ENCODE results near the gene PCARE.

PCARE gene

GRCh38 chr2:29035016-29035745 is 39.1 kb downstream of the PCARE start:
- no peak for DNase-seq (ENCODE audit: low read depth)

DNA sequence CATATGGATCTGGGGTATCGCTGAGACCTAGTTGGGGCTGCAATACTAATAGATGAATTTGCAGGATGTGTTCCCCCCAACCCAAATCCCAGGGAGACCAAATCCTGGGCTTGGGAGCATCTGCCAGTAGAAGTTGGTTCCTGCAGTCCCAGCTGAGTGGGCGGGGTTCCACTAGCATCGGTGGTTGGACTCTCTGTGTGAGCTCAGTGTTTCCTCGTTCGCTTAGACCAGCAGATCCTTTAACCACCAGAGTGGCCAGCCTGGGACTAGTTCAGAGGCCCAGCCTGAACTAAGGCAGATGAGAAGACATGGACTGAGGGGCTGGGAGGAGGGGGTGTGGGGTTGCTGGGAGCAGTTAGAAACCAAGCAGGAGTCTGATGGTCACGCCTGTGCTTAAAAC is 40.7 kb downstream of the PCARE start:
- DNase-seq (ENCODE audit: low read depth), result no peak

- no peak for DNase-seq (ENCODE audit: low read depth)
These were observed 41.2 kb downstream of the PCARE start for GRCh38 chr2:29033172-29033571.

DNA sequence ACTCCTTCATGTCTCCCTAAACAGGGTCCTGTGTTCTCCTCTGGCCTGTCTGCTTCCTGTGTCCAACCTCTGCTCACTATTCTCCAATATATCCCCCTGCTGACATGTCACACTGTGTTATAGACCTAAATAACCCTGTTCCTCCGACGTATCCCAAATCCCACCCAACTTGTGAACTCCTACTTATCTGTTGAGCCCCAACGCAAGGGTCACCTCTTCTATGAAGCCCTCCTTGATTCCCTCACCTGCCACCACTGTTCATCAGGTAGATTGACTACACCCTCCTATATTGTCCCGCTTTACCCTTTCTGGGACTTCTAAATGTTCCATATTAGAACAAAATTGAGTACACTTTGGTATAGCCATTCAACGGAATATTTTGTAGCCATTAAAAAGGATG is 42.1 kb downstream of the PCARE start:
- DNase-seq (ENCODE audit: low read depth), result no peak

DNA sequence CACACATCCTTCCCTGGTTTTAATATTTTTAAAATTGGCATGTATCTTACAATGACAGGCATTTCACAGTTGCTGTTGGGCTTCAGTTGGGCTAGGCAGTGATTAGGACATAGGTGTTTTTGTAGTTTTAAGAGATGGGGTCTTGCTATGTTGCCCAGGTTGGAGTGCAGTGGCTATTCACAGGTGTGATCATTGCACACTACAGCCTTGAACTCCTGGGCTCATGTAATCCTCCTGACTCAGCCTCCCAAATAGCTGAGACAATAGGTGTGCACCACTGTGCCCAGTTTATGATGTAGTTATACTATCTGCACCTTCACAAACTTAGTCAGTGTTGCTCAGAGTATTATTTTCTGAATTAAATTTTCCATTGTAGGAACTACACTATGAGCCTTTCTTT is 43.3 kb downstream of the PCARE start:
- DNase-seq (ENCODE audit: low read depth), result no peak

DNA sequence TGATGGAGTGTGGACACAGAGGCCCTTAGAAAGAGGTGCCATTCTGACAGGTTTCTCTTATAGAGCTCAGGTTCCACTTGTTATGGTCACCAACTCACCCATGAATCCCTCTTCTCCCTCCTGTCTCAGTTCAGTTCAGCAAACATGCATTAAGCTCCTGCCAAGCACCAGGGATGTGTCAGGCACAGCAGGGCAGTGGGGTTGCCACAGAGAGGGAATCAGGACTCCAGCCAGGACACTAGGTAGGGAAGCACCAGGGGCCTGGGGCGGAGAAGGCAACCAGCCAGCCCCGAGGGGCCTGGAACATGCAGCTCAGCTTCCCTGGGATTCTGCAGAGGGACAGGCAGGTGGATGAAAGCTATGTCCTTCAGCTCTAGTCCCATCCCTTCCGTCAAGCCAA is 48.6 kb downstream of the PCARE start:
- DNase-seq (ENCODE audit: low read depth), result no peak

- DNase-seq (ENCODE audit: low read depth), result no peak
These were observed 49.4 kb downstream of the PCARE start for GRCh38 chr2:29024882-29025430.

DNA sequence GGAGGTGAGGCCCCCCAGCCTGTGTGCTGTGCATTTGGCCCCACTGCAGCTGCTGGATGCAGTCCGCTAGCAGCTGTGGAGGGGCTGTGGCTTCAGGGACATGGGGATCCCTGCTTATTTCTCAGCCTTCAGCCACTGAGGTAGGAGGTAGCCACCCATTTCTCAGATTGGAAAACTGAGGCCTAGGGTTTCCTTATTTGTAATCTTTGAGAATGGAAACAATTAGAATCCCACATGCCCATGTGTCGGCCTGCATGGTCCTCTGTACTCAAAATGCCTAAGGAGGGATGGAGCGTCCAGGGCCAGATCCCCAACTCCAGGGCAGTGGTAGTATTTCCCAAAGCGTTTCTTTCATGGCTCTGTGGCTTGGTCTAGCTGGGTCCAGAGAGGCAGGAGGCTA is 51.1 kb downstream of the PCARE start:
- DNase-seq (ENCODE audit: low read depth), result no peak

- DNase-seq (ENCODE audit: low read depth), result no peak
These were observed 51.6 kb downstream of the PCARE start for GRCh38 chr2:29022679-29023078.

- no peak for DNase-seq (ENCODE audit: low read depth)
These were observed 52.4 kb downstream of the PCARE start for GRCh38 chr2:29021886-29022285.

- DNase-seq (ENCODE audit: low read depth), result no peak
These were observed 56.4 kb downstream of the PCARE start for GRCh38 chr2:29017716-29018435.

DNA sequence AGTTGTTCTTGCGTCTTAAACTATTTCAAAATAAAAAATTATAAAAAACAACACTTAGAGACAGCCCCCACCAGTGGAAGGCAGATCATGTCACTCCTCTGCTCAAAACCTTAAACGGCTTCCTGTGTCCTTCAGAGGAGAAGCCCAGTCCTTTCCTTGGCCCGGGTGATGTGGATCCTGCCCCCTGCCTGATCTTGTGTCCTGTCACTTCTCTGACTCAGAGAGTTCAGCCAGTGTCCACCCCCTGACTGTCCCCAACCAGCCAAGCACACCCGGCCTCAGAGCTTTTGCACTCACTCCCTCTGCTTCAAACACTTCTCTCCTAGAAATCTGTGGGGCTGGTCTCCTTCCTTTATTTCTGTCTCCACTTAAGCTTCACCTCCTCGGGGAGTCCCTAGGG is 57.8 kb downstream of the PCARE start:
- no peak for DNase-seq (ENCODE audit: low read depth)

GRCh38 chr2:29015701-29016470 is 58.4 kb downstream of the PCARE start:
- no peak for DNase-seq (ENCODE audit: low read depth)

GRCh38 chr2:29014811-29015421 is 59.4 kb downstream of the PCARE start:
- peak; percentile 56 for DNase-seq (ENCODE audit: low read depth)

GRCh38 chr2:29014331-29014730 is 60.0 kb downstream of the PCARE start:
- DNase-seq (ENCODE audit: low read depth), result no peak

DNA sequence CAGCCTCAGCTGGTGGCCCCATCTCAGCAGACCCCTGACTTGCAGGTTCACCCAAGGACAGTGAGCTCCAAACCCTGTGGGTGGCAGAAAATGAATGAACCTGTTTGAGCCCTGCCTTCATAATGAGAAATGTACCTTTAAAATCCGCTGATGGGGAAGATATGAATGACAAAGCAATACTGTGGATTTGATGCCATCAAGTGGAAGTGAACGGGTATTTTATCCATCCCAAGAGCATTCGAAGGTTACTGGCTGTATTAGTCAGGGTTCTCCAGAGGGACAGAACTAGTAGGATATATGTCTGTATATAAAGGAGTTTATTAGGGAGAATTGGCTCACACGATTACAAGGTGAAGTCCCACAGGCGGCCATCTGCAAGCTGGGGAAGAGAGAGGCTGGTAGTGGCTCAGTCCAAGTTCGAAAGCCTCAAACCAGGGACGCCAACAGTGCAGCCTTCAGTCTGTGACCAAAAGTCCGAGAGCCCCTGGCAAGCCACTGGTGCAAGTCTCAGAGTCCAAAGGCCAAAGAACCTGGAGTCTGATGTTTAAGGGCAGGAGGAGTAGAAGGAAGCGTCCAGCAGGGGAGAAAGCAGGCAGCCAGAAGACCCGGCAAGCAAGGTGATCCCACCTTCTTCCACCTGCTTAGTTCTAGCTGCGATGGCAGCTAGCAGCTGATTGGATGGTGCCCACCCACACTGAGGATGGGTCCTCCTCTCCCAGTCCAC is 61.1 kb downstream of the PCARE start:
- DNase-seq (ENCODE audit: low read depth), result no peak

DNA sequence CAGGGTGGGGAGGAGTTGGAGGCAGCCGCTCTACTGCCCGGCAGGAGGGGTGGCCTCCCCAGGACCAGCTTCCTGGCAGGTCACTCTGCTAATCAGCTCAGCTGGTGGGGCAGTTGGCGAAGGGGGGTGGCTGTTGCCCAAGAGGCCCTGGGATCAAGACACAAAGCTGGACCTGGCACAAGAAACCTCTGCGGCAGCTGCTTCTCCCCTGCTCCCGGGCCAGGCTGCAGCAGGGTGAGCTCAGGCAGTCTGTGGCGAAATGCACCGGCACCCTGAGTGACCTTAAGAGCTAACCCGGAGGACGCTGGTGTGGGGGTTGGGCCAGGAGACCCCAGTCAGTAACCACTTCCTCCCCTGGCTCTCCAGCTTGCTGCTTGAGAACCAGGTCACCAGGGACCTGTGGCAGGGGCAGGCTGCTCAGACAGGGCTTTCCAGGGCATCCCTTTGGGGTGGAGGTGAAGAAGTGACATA is 62.1 kb downstream of the PCARE start:
- DNase-seq (ENCODE audit: low read depth), result no peak

Measured in stimulated activated CD8-positive, alpha-beta memory T cell treated with anti-CD3 and anti-CD28 coated beads, Interleukin-4, amount 100 ng/mL, for 24 hours (primary cell).